ENCODE results near the gene IP6K3.

The IP6K3 gene

GRCh38 chr6:33678233-33678931 lies 68.3 kb downstream of the IP6K3 start:
- Histone ChIP-seq H3K9me3 (ENCODE audit: severe bottlenecking) (no peaks in the 10 kb centered on the region), H3K27ac (no peak overlapping the region), H3K36me3 (peaks cover 93% of the 10 kb centered on the region), H3K27me3 (ENCODE audit: insufficient read depth, low read depth, severe bottlenecking) (no peaks in the 10 kb centered on the region), H3K4me3 (ENCODE audit: low read depth, low read length) (no peak overlapping the region)
- no peak for TF ChIP-seq CTCF (IDR thresholded peaks at IDR 0.05; ENCODE audit: low read depth, low read length)
- no peak for DNase-seq

- no peak overlapping the region for H3K27ac ChIP-seq
- H3K27me3 ChIP-seq (ENCODE audit: insufficient read depth, low read depth, severe bottlenecking), result no peaks in the 10 kb centered on the region
- no peak for DNase-seq
- no peak for TF ChIP-seq CTCF (IDR thresholded peaks at IDR 0.05; ENCODE audit: low read depth, low read length)
- peaks cover 92% of the 10 kb centered on the region for H3K36me3 ChIP-seq
- no peak overlapping the region for H3K4me3 ChIP-seq (ENCODE audit: low read depth, low read length)
- H3K9me3 ChIP-seq (ENCODE audit: severe bottlenecking), result no peaks in the 10 kb centered on the region
Measured at GRCh38 chr6:33677689-33678088, 69.0 kb downstream of the IP6K3 start.

- TF ChIP-seq CTCF (IDR thresholded peaks at IDR 0.05; ENCODE audit: low read depth, low read length), result no peak
- Histone ChIP-seq H3K9me3 (ENCODE audit: severe bottlenecking) (no peaks in the 10 kb centered on the region), H3K27ac (no peak overlapping the region), H3K36me3 (peaks cover 91% of the 10 kb centered on the region), H3K4me3 (ENCODE audit: low read depth, low read length) (no peak overlapping the region), H3K27me3 (ENCODE audit: insufficient read depth, low read depth, severe bottlenecking) (no peaks in the 10 kb centered on the region)
- DNase-seq, result no peak
Measured at GRCh38 chr6:33677143-33677660, 69.5 kb downstream of the IP6K3 start.

GRCh38 chr6:33676416-33677142 lies 70.1 kb downstream of the IP6K3 start:
- H3K27me3 ChIP-seq (ENCODE audit: insufficient read depth, low read depth, severe bottlenecking), result no peaks in the 10 kb centered on the region
- no peak for TF ChIP-seq CTCF (IDR thresholded peaks at IDR 0.05; ENCODE audit: low read depth, low read length)
- DNase-seq, result no peak
- H3K36me3 ChIP-seq, result peaks cover 93% of the 10 kb centered on the region
- no peak overlapping the region for H3K27ac ChIP-seq
- H3K9me3 ChIP-seq (ENCODE audit: severe bottlenecking), result no peaks in the 10 kb centered on the region
- no peak overlapping the region for H3K4me3 ChIP-seq (ENCODE audit: low read depth, low read length)

GRCh38 chr6:33675968-33676367 lies 70.7 kb downstream of the IP6K3 start:
- no peak overlapping the region for H3K4me3 ChIP-seq (ENCODE audit: low read depth, low read length)
- no peak for TF ChIP-seq CTCF (IDR thresholded peaks at IDR 0.05; ENCODE audit: low read depth, low read length)
- H3K36me3 ChIP-seq, result peaks cover 93% of the 10 kb centered on the region
- H3K27me3 ChIP-seq (ENCODE audit: insufficient read depth, low read depth, severe bottlenecking), result no peaks in the 10 kb centered on the region
- no peak overlapping the region for H3K27ac ChIP-seq
- no peak for DNase-seq
- no peaks in the 10 kb centered on the region for H3K9me3 ChIP-seq (ENCODE audit: severe bottlenecking)
